GM20000 (cell line): Measurements from ENCODE around the gene SEMA3C.

Experiments
- DNase-seq: peaks from one replicate; pipeline ENCODE4 v3.0.0; 2012; ENCODE audit warnings: low spot score
- TF ChIP-seq, protein P1 (sequence below): IDR thresholded peaks from 2 replicates; pipeline ENCODE4 v1.5.1; 2012; ENCODE audit warnings: mild to moderate bottlenecking, control low read depth; ENCODE audit errors: extremely low read depth, missing control alignments

SEMA3C gene

GRCh38 chr7:80809545-80809944, 109.3 kb downstream of the SEMA3C start:
- TF ChIP-seq, protein P1, sequence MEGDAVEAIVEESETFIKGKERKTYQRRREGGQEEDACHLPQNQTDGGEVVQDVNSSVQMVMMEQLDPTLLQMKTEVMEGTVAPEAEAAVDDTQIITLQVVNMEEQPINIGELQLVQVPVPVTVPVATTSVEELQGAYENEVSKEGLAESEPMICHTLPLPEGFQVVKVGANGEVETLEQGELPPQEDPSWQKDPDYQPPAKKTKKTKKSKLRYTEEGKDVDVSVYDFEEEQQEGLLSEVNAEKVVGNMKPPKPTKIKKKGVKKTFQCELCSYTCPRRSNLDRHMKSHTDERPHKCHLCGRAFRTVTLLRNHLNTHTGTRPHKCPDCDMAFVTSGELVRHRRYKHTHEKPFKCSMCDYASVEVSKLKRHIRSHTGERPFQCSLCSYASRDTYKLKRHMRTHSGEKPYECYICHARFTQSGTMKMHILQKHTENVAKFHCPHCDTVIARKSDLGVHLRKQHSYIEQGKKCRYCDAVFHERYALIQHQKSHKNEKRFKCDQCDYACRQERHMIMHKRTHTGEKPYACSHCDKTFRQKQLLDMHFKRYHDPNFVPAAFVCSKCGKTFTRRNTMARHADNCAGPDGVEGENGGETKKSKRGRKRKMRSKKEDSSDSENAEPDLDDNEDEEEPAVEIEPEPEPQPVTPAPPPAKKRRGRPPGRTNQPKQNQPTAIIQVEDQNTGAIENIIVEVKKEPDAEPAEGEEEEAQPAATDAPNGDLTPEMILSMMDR = no peak
- DNase-seq = no peak

DNA sequence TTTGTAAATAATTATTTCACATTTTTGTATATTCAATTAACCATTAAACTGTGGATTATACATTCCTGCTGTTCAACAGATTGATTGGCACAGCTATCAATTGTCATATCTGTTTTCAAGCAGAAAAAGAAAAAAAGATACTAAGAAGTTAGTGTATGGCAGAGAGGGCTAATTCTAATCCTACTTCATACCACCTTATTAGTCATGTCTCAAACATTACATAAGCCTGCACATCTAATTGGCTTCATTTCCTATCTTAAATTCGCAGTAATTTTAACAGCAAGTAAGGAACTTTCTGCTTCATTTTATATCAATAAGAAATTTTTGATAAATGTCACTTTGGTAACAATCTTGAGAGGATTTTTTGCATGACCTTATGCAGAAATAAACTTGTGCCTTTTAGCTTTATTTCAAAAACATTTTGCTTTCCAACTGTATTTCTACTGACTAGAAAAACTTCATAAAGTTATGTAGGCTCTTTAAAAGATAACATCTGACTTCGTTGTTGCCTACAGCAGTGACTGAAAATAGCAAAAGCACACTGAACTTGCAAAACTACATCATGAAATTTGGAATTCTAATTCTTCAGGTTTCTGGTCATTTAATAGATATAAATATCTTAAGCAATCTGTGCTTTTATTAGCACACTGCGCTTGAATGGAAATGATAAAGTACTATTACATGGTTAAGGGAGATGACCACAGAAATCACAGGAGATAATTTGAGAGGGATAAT, 111.5 kb downstream of the SEMA3C start:
- TF ChIP-seq, protein P1 = no peak
- DNase-seq = no peak

DNA sequence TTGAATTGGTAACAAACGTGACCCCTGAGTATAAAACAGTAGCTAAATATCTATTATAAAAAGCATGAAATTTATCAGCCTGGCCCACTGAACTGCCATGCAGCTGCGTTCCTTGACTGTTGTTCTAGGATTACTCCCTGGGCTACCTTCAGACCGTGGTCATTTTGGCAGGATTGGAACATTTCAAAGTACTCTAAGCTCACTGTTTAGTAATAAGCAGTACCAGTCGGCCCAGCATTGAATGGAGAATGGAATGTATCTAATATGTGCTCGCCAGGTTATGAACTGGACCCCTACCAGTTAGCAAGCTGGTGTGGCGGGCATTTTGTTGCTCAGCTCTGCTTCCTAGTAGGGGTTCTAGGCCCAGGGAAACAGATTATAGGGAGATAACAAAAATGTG, 112.2 kb downstream of the SEMA3C start:
- TF ChIP-seq, protein P1 = no peak
- no peak for DNase-seq

DNA sequence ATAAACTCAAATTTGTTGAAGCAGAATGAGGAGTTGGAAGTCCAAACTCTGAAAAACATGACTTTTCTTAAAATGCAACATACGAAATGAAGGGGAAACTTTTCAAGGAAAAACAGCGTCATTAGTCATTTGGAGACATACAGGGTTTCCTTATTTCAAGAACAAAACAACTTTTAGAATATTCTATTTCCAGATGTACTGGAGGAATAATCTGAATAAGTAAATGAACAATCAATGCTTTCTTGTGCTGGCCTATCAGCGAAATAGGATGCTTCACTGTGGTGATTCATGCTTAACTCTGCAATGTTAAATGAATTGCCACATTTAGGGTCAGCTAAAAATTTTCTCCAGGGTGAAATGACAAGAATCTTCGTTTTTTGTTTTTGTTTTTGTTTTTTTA, 114.3 kb downstream of the SEMA3C start:
- TF ChIP-seq, protein P1 = no peak
- DNase-seq = no peak

- TF ChIP-seq, protein P1 = no peak
- DNase-seq = no peak
Measured at GRCh38 chr7:80802527-80802926, 116.3 kb downstream of the SEMA3C start.

- no peak for DNase-seq
- TF ChIP-seq, protein P1 = no peak
Measured at GRCh38 chr7:80794631-80795573, 123.9 kb downstream of the SEMA3C start.

- DNase-seq = no peak
- TF ChIP-seq, protein P1 = no peak
Measured at GRCh38 chr7:80791509-80791929, 127.3 kb downstream of the SEMA3C start.
